Measurements from ENCODE around the gene ZDHHC17.

DNA sequence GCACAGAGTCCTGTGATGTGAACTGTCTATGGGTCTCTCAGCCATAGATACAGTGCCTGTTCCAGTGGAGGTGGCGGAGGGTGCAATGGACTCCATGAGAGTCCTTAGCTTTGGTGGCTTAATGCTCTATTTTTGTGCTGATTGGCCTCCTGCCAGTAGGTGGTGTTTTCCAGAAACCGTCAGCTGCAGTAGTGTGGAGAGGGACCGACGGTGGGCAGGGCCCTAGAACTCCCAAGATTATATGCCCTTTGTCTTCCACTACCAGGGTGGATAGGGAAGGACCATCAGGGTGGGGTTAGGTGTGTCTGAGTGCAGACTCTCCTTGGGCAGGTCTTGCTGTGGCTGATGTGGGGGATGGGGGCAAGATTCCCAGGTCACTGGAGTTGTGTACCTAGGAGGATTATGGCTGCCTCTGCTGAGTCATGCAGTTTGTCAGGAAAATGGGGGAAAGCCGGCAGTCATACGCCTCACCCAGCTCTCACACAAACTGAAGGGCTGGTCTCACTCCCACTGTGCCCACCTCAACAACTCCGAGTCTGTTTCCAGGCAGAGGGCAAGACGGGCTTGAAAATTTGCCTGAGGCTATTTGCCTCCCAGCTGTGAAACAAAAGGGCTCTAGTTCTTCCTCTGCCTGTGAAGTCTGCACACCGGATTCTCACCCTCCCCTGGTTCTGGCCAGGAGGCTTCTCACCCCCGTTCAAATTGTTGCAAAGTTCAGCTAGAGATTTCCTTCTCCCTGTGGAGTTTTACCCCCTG, 24.9 kb upstream of the ZDHHC17 start:
- no peak for TF ChIP-seq POLR2A (IDR thresholded peaks at IDR 0.05; ENCODE audit: low read depth)
- TF ChIP-seq, protein P1, sequence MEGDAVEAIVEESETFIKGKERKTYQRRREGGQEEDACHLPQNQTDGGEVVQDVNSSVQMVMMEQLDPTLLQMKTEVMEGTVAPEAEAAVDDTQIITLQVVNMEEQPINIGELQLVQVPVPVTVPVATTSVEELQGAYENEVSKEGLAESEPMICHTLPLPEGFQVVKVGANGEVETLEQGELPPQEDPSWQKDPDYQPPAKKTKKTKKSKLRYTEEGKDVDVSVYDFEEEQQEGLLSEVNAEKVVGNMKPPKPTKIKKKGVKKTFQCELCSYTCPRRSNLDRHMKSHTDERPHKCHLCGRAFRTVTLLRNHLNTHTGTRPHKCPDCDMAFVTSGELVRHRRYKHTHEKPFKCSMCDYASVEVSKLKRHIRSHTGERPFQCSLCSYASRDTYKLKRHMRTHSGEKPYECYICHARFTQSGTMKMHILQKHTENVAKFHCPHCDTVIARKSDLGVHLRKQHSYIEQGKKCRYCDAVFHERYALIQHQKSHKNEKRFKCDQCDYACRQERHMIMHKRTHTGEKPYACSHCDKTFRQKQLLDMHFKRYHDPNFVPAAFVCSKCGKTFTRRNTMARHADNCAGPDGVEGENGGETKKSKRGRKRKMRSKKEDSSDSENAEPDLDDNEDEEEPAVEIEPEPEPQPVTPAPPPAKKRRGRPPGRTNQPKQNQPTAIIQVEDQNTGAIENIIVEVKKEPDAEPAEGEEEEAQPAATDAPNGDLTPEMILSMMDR (IDR thresholded peaks at IDR 0.05) = no peak

Data from esophagus muscularis mucosa (tissue), 3 donors.